Testis (tissue), 3 donors: Measurements from ENCODE around the gene CEP290. TPM values are rescaled to one million over a fixed set of nuclear protein-coding genes. Genes with fewer than 3 reads are reported as not detected.

Experiments
- DNase-seq: peaks from one replicate; pipeline ENCODE4 v3.0.0-alpha.2; 2019
- H3K27ac ChIP-seq, 2 donors: fragments of 200-600 bp; sonication (generic); one replicate each; pipeline ENCODE4 v1.5.1; 2019
- H3K27me3 ChIP-seq: fragments of 200-600 bp; sonication (generic); one replicate; pipeline ENCODE4 v1.5.1; 2019
- H3K36me3 ChIP-seq: fragments of 200-600 bp; sonication (generic); one replicate; pipeline ENCODE4 v1.5.1; 2017; ENCODE audit warnings: low read depth; ENCODE audit errors: missing control alignments
- H3K4me1 ChIP-seq: fragments of 200-600 bp; sonication (generic); one replicate; pipeline ENCODE4 v1.5.1; 2019
- H3K4me3 ChIP-seq, 2 donors: fragments of 200-600 bp; sonication (generic); one replicate each; pipeline ENCODE4 v1.5.1; 2017 to 2019
- H3K9me3 ChIP-seq: fragments of 200-600 bp; sonication (generic); one replicate; pipeline ENCODE4 v1.5.1; 2017
- POLR2A ChIP-seq: fragments of 450-650 bp; IDR thresholded peaks from one replicate; pipeline ENCODE4 v1.6.1; 2017; ENCODE audit warnings: antibody characterized with exemption, mild to moderate bottlenecking, moderate library complexity
- WGBS, 2 donors: methylation state at CpG; one replicate each; pipeline ENCODE4 v1.1.5; 2018; 5-methylcytosine and 5-hydroxymethylcytosine counted together
- intact Hi-C: fragments of 100-400 bp; cut with DNase I; formaldehyde crosslinking; loops from one replicate; pipeline ENCODE4 v1.15.1; 2023; ENCODE audit warnings: low total_unique reads
- polyA plus RNA-seq: library from polyadenylated mRNA; stranded (reverse); fragments of 350-450 nt; fragmentation: Illumina TruSeq; extraction: RNeasy Lipid Tissue Mini Kit (QIAGEN cat#74804); gene quantifications from one replicate; pipeline ENCODE4 v1.2.3, GENCODE V29; 2014; ENCODE audit warnings: low read depth, low replicate concordance; ENCODE audit not compliant: insufficient read depth
- total RNA-seq, 2 donors: library from RNA; depleted of rRNA; stranded (reverse); fragments of >200 nt; gene quantifications; one replicate each; pipeline ENCODE4 v1.2.3, GENCODE V29; 2016
- TF ChIP-seq, protein P1 (sequence below), 3 experiments: fragments of 450-650 bp in 2 of 3; fragments of 200-600 bp in 1 of 3; sonication (generic) in 1 of 3; IDR thresholded peaks; one replicate each; pipeline ENCODE4 v1.5.1; 2016 to 2019; ENCODE audit warnings: antibody characterized with exemption in 3 of 3, mild to moderate bottlenecking in 2 of 3, moderate library complexity in 1 of 3

The CEP290 gene
- total and polyA plus RNA-seq, 3 donors from 2014 or later, result 5.0 to 48.5 (median 46.0) TPM

DNA sequence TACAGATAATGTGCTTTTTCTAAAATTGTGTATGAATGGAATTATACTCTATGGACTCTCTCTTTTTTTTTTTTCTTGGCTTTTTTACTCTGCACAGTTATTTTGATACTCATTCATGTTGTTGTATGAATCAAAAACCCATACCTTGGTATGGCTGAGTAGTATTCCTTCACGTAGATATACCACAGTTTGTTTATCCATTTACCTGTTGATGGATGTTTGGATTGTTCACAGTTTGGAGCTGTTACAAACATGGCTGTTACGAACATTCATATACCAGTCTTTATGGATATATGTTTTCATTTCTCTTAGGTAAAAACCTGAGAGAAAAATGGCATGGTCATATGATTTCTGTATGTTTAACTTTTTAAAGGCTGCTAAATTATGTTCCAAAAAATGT is 43.4 kb upstream of the CEP290 start:
- no peaks in the 10 kb centered on the region for H3K4me1 ChIP-seq
- no peaks in the 10 kb centered on the region for H3K27me3 ChIP-seq
- WGBS, 2 donors, result 97 to 98% methylated on average over 2 of the region's 2 CpGs
- H3K27ac ChIP-seq, result no peak overlapping the region
- H3K4me3 ChIP-seq, result no peak overlapping the region
- H3K36me3 ChIP-seq, result no peaks in the 10 kb centered on the region
- H3K9me3 ChIP-seq, result no peaks in the 10 kb centered on the region
- no peak for TF ChIP-seq POLR2A
- TF ChIP-seq, protein P1, sequence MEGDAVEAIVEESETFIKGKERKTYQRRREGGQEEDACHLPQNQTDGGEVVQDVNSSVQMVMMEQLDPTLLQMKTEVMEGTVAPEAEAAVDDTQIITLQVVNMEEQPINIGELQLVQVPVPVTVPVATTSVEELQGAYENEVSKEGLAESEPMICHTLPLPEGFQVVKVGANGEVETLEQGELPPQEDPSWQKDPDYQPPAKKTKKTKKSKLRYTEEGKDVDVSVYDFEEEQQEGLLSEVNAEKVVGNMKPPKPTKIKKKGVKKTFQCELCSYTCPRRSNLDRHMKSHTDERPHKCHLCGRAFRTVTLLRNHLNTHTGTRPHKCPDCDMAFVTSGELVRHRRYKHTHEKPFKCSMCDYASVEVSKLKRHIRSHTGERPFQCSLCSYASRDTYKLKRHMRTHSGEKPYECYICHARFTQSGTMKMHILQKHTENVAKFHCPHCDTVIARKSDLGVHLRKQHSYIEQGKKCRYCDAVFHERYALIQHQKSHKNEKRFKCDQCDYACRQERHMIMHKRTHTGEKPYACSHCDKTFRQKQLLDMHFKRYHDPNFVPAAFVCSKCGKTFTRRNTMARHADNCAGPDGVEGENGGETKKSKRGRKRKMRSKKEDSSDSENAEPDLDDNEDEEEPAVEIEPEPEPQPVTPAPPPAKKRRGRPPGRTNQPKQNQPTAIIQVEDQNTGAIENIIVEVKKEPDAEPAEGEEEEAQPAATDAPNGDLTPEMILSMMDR (IDR thresholded peaks at IDR 0.05), result no peak
- intact Hi-C loops, result no loop called here
- DNase-seq, result no peak

DNA sequence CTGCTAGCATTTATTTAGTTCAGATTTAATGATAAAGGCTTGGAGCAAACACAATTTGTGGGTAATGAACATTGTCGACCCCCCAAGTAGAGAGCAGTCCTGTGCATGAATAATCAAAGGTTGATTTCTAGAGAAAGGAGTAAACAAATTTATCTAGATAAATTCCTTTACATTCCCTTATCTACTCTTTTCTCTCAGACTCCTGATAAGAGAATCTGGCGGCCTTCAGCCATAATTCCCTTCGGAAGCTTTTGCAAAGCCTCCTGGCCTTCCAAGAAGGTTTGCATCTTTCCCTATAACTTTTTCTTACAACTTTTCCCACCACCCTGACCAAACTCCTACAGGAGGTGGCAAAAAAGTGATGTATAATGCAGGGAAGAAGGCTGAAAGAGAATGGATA is 42.3 kb upstream of the CEP290 start:
- intact Hi-C loops, result no loop called here
- WGBS, 2 donors, result 93 to 95% methylated on average over 3 of the region's 3 CpGs
- no peaks in the 10 kb centered on the region for H3K36me3 ChIP-seq

DNA sequence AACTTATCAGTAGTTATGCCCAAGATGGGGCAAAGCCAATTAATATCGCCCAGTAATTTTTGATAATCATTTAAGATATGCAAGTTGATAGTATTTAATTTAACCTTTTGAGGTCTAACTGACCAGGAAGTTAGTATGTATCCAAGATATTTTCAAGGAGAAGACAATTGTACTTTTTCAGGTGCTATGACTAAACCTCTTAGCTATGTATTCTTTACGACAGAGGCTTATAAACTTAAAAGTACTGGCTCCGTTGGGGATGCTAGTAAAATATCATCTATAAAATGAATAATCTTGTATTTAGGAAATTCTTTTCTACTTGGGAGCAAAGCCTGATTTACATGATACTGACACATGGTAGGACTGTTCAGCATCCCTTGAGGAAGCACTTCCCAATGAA is 40.5 kb upstream of the CEP290 start:
- WGBS, 2 donors, result 92 to 96% methylated on average over 3 of the region's 3 CpGs
- Histone ChIP-seq H3K27me3 (no peaks in the 10 kb centered on the region), H3K4me3 (no peak overlapping the region), H3K36me3 (no peaks in the 10 kb centered on the region), H3K27ac (no peak overlapping the region), H3K4me1 (no peaks in the 10 kb centered on the region), H3K9me3 (no peaks in the 10 kb centered on the region)
- DNase-seq, result no peak
- TF ChIP-seq, protein P1 (IDR thresholded peaks at IDR 0.05), result no peak
- no peak for TF ChIP-seq POLR2A
- intact Hi-C loops, result no loop called here

More for the DNA sequence above, 42.3 kb upstream of the CEP290 start:
- Histone ChIP-seq H3K27ac (no peak overlapping the region), H3K4me3 (no peak overlapping the region), H3K27me3 (no peaks in the 10 kb centered on the region), H3K4me1 (no peaks in the 10 kb centered on the region), H3K9me3 (no peaks in the 10 kb centered on the region)
- TF ChIP-seq POLR2A, result no peak
- TF ChIP-seq, protein P1 (IDR thresholded peaks at IDR 0.05), result no peak
- DNase-seq, result no peak

DNA sequence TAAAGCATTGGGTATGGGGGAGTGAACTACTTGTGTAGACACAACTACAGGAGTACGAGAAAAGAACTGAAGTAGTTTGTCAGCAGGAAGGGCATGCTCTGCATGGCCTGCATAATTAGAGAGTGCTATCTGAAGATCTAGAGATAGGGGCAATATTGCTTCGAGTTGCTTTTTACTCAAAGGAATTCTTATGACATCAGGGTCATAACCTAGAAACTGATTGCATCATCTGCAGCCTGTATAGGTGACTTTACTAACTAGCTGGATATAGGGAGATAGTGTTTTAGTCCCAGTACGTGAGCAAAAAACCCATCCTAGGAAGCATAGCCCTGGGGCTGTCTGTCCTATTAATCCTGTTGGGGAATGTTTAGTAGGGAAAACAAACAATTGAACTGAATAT is 40.0 kb upstream of the CEP290 start:
- intact Hi-C loops, result no loop called here
- H3K27ac ChIP-seq, result no peak overlapping the region
- H3K27me3 ChIP-seq, result no peaks in the 10 kb centered on the region
- H3K4me3 ChIP-seq, result no peak overlapping the region
- no peaks in the 10 kb centered on the region for H3K36me3 ChIP-seq
- TF ChIP-seq, protein P1 (IDR thresholded peaks at IDR 0.05), result no peak
- no peak for TF ChIP-seq POLR2A
- no peak for DNase-seq
- no peaks in the 10 kb centered on the region for H3K9me3 ChIP-seq
- 75 to 80% methylated on average over 3 of the region's 3 CpGs for WGBS, 2 donors
- H3K4me1 ChIP-seq, result no peaks in the 10 kb centered on the region

DNA sequence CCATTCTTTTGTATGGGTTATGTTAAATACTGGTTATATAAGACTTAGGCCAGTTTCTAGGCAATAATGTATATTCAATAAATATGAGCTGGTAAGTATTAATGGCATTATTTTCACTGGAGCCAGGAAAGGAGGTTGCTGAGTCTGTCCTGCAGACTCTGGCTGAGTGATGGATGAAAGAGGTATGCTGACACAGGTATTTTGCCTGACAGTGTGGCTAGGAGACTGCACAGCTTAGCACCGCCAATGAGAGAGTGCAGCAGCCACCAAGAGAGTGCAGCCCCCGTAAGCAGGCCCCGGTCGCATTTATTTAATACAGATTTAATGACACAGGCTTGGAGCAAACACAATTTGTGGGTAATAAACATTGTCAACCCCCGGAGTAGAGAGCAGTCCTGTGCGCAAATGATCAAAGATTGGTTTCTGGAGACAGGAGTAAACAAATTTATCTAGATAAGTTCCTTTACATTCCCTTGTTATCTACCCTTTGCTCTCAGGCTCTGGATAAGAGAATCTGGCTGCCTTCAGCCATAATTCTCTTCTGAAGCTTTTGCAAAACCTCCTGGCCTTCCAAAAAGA is 37.6 kb upstream of the CEP290 start:
- intact Hi-C loops, result no loop called here
- H3K4me3 ChIP-seq, result no peak overlapping the region
- no peaks in the 10 kb centered on the region for H3K27me3 ChIP-seq
- H3K27ac ChIP-seq, result no peak overlapping the region
- no peak for DNase-seq
- no peaks in the 10 kb centered on the region for H3K4me1 ChIP-seq
- no peaks in the 10 kb centered on the region for H3K36me3 ChIP-seq
- WGBS, 2 donors, result 93 to 94% methylated on average over 6 of the region's 6 CpGs
- H3K9me3 ChIP-seq, result no peaks in the 10 kb centered on the region
- TF ChIP-seq, protein P1 (IDR thresholded peaks at IDR 0.05), result no peak
- TF ChIP-seq POLR2A, result no peak
